Cerebellar cortex (tissue), 1 donor: ENCODE results near the gene GMDS.
A peak's percentile ranks its signal among the peaks of the same experiment; 100 is the strongest.

ENCODE experiments used
- DNase-seq: peaks from one replicate; pipeline ENCODE4 v3.0.0-alpha.2; 2015; ENCODE audit warnings: low spot score

The GMDS gene

DNA sequence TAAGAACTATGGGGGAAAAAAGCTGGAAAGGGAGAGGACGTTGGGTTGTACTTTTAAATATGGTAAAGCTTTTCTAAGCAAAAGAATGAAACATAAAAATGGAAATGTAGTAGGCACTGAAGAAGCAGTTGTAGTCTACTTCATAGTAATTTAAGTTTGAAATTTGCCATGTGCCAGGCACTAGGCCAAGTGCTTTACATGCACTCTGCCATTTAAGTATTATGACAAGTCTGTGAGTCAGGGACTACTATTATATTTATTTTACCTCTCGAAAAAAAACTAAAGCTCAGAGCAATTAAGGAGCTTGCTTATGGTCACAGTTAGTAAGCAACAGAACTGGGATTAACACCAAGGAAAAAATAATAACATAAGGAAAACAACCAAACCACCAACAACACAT, 257.8 kb downstream of the GMDS start:
- no peak for DNase-seq

DNA sequence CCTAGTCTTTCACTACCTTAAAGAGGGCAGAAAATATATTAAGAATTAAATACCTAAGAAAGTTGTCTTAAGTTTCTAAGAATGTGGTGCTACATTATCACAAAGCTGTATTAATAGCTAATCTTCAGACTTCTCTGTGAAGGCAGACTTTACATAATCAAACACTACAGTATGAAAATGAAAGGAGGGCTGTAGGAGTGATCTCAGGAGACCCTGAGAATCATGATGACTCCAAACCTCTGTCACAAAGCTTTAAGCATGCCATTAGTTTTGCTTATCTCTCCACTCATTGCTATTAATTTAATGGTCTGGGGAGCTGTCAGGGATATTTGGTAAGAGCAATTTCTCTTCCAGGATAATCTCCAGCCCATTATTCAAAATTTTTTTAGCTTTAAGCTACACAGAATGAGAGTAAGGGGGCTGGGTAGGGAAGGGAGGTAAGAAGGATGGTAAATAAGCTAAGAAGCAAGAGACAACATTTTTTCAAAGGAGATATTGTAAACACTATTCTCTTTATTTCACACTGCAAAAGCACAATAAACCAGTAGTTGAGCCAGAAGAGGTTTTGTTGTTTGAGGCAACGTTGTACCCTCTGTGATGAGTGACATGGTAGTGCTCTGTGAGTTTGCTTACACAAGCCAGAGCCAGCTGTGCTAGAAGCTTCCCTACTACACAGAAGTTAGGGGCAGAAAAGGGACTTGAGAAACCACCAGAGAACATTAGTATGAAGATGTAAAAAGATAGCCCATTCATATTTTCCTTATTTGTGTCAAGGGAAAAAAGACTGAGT, 258.8 kb downstream of the GMDS start:
- no peak for DNase-seq

DNA sequence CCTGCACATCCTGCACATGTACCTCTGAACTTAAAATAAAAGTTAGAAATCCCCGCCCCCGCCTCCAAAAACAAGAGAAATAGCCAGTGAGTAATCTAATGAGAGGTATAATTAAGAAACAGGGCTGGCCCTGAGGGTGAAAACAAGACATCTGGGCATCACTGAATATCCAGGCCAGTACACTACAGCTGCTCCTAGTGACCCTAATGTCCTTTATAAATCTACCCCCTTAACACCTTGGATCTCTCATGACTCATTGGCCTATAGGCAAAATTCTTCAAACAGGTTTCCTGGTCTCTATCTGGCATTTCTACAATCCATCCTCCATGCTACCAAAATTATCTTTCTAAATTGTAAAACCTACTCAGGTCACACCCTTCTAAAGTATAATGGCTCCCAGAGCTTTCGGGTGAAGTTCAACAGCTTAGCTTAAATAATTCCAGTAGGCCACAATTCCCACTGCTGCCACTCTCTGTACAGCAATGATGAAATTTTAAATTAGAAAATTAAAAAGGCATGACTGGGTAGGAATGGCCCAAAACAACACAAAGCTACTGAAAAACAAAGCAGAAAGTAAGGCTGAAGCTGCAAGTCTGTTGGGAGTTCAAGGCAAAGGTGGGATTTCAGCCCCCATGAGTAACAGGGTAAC, 260.9 kb downstream of the GMDS start:
- DNase-seq = no peak

DNA sequence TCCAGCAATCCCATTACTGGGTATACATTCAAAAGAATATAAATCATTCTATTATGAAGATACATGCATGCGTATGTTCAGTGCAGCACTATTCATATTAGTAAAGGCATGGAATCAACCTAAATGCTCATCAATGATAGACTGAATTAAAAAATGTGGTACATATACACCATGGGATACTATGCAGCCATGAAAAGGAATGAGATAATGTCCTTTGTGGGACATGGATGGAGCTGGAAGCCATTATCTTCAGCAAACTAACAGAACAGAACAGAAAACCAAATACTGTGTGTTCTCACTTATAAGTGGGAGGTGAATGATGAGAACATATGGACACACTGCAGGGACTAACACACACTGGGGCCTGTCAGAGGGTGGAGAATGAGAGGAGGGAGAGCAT, 261.6 kb downstream of the GMDS start:
- DNase-seq = no peak

DNA sequence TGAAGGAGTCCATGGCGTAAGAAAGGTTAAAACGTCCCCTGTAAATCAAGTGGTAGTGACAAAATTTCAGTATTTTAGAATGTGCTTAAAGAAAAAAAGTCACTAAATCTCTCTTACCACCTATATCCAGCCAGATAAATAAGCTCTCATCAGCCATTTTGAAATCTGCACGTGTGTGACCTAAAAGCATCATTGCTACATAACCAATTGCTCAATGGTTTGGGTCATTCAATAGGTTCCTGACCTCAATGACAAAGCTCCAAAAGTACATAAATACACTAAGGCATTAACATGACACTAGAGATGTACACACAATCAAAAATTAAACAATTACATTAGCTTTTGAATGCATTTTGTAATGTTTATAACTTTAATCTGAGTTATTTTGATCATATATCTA, 272.4 kb downstream of the GMDS start:
- DNase-seq = no peak

DNA sequence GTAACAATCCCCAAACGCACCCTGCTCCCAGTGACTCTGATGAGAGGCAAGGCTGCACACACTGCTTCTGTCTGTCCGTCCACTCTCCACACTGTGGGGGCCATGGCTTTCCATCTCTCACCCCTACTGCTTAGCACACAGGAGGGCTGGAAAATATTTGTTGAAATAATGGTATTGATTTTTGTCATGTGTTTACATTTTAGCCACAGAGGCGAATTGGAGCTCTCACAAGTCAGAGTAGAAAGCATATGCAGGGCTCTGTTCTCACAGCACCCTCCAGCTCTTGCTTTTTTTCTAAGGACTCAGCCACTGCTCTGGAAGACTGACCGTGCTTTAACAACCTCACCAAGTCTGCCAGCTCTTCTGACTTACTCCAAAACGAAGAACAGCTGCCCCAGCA, 273.8 kb downstream of the GMDS start:
- no peak for DNase-seq

DNA sequence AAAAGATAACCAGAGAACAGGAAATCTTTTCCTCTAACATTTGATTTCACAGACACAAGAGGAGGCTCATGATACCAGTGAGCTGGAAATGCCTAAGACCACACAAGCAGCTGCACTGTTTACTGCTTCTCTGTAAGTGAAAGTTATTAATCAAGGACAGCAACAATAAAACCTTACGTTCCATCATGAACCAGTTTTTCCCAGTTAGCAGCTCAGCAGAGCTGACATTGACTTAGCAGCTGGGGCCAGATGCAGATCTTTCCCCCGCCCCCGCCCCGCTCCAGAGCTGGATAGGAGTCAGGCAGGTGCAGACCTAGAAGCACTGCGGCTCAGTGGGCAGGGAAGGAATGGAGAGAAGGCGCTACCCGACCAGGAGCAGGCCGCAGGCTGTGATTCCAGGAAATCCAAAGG, 275.2 kb downstream of the GMDS start:
- no peak for DNase-seq

DNA sequence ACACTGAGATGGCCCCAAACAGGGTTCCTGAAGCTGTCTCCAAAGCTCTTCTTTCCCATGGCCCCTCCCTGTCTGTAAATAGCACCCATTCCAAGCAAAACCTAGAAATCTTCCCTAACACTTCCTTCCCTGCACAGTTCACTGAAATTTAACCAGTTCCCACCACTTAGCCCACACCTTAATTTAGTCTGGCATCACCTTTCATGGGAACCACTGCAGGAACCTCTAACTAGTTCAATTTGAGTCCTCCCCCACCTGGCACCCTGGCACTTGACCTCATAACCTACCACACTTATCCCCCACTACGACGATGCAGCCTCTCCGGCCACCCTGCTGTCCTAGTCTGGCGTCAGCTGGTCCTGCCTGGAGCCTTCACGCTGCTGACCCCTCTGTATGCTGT, 278.7 kb downstream of the GMDS start:
- DNase-seq = no peak

DNA sequence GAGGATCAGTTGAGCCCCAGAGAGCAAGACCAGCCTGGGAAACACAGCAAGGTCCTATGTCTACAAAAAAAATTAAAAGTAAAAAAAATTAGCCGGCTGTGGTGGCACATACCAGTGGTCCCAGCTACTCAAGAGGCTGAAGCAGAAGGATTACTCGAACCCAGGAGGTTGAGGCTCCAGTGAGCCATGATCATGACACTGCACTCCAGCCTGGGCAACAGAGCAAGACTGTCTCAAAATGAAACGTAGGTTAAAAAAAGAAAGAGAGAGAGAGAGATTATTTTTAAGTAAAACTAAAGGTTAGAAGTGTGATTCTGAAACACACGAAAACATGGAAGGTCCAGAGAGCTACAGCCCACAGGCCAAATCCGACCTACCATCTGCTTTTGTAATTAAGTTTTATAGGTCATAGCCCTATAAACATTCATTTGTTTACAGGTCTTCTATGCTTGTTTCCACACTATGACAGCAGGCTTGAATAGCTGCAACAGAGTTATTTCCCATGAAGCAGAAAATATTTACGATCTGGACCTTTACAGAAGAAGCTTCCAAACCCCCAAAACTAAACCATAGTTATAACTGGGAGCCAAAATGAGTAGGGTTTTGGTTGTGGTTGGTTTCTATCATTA, 279.7 kb downstream of the GMDS start:
- no peak for DNase-seq

DNA sequence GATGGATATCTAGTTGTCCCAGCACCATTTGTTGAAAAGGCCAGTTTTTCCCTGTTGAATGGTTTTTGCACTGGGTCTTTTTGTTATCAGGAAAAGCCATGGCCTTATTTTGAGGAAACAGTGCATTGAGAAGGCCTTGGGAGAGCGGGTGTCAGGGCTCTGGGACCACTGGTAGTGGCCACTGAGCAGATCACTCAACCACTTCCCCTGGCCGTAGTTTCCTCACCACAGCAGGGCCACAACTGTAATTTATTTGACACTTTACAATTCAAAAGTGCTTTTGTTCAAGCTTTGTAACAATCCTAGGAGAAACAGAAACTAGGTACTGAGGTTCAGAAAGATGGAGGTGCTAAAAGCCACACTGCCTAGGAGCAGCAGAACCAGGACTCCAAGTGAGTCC, 281.8 kb downstream of the GMDS start:
- DNase-seq = no peak

DNA sequence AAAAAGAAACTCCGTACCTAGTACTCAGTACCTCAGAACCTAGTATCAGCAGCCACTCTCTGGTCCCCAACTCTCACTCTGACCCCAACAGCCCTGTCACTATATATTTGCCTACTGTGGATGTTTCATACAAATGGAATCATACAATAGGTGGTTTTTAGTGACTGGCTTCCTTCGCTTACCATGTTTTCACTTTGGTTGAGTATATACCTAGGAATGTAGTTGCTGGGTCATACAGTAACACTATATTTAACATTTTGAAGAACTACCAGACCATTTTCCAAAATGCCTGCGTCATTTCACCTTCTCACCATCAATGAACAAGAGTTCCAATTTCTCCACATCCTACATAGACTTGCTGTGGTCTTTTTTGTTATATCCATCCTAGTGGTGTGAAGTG, 283.2 kb downstream of the GMDS start:
- DNase-seq = no peak

DNA sequence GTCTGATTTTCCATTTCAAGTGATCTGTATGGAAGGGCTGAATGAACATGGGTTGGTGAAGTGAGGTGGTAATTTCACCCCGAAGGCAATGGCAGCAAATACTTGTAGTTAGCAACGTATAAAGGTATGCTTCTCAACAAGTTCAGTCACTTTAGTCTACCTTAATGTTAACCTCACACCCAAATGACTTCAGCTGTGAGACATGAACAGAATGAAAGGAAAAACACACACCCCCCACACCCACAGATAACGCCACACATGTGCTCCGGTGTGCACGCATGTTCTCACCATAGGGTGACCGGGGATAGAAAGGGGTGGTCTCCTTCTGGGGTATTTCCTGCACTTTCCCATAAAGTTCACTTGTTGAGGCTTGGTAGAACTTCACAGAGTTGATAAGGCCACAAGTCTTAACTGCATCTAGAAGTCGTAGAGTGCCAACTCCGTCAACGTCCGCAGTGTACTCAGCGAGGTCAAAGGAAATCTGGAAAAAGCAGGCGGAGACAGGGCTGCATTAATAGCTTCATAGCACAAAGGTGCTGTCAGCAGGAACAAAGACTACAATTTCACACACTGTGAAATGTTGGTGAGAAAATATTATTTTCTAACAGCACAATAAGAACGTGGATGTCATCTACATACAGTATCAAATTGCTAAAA, 284.8 kb downstream of the GMDS start:
- no peak for DNase-seq

DNA sequence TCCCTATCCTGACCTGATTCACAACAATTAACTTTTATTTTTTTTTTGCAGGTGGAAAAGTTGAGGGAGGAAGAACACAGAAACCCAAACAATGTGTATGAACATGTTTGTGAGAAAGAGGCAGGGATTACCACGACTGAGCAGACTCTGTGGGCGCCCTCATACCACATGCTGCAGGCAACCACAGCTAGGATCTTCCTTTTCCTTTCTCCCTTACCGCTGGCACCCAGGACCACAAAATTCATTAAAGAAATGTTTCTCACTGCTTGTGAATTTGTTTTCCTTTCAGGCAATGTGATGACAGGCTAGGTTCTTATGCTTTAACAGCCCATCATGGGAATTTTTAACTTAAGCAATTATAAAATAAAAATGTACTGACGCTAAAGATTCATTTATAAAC, 287.1 kb downstream of the GMDS start:
- DNase-seq = no peak

DNA sequence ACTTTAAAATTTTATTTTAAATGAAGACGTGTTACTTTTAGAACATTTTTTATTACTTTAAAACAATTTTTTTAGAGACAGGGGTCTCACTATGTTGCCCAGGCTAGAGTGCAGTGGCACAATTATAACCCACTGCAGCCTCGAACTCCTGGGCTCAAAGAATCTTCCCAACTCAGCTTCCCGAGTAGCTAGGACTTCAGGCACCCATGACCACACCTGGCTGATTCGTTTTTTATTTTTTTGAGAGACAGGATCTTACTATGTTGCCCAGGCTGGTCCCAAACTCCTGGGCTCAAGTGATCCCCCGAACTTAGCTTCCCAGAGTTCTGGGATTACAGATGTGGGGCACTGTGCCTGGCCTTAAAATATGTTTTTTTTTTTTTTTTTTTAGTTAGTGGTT, 287.7 kb downstream of the GMDS start:
- no peak for DNase-seq

DNA sequence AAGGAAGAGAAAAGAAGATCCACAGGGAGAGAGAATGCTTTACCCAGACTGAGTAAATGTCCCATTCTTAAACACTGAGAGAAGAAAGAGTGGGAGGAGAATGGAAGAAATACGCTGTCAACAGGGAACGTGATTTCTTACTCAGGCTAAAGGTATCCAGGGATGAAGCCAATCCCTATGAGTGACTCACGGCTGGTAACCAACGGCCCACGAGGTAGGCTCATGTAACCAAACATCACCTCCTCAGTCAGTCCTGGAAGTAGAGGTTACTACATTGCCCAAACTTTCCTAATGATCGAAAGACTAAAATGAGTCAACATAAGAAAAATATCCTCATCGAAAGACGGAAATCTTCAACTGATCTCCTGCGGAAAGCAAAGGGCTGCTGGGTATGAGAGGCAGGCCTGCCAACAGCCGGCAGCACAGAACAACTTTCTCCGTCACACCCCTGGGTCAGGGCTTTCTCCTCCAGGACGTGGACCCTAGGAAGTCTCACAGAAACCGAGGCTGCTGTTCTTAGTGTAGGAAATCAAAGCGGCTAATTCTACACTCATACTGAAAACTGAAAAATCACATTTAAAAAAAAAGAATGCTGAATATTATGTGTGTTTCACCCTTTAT, 292.6 kb downstream of the GMDS start:
- no peak for DNase-seq

DNA sequence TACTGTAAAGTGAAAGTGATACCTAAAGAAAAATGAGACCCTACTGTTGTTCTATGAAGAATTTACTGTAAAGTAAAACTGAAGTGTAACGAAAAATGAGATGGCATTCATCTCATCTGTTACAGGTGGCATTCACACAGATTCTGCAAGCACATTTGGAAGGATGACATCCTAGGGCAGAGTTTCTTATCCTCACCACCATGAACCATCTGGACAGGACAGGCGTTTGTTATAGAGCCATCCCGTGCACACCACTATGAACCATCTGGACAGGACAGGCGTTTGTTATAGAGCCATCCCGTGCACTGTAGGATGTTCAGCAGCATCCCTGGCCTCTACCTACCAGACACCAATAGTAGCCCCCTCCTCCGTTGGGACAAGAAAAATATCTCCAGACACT, 294.8 kb downstream of the GMDS start:
- DNase-seq = peak; percentile 70

DNA sequence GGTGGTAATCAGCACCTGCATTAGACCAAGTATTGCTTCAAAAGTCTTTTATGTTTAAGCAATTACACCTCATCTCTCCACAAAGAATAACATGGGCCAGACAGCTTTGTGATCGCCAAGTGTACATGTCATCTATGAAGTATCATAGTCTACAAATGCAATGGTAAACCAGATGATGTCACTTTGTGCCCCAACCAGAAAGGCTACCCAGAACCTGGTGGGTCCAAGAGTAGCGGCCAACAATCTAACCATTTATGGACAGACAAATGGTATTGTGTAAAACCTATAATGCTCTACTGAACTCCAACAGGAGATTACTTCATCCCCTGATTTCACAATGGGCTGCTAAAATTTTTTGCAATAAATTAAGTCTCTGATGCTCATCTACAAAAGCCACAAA, 295.9 kb downstream of the GMDS start:
- no peak for DNase-seq

DNA sequence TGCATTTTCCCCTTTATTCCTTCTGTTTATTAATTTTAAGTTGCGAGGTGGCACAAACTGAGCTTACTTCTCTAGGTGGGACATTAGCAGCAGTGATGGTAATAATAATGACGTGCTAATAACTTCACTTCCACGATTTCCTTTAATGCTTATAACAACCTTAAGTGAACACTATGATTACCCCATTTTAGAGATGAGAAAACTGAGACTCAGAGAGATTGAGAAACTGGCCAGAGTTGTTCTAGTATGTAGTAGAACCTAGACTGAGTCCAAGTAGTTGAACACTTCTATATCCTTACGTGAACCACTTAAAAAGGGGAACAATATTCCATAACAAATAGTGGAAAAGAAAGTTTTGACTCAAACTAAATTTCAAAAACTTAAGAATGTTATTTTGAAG, 297.5 kb downstream of the GMDS start:
- no peak for DNase-seq

DNA sequence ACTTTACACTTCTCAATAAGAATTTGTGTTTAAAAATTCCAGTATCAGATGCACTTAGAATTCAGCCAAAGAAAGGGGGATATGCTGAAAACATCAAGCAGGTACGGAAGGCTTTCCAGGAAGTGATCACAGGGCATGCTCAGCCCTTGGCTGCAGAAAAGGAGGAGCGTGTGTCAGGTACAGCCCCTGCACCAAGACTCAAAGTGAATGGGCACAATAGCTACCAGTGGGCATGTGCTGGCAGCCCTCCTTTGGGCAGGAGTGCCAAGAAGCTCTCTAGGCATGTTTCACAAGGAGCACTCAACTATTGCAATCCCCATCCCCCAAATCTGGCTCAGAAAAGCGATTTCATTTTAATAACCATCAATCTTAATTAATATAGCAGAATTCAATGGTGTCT, 298.8 kb downstream of the GMDS start:
- DNase-seq = no peak

DNA sequence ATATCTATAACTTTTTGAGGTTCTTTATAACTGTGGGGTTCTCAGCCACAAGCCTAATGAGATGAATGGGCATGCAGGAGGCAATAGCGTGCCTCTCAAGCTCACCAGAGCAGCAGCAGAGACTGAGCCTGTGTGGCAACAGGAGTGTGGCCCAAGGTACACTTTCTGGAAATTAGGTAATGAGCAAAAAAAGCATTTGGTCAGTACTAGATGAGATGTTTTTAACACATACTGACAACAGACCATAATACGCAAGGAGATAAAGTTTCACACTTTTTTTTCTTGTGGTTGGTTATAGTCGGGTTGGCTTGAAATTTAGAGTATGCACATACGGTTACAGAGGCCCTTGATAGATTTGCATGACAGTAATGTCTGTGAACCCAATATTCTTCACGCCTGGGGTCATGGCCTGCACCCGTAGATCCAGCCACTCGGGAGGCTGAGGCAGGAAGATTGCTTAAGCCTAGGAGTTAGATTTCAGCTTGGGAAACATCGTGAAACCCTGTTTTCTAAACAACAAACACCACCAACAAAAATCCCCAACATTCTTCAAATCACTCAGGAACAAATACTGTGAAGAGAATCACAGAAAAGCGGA, 300.1 kb downstream of the GMDS start:
- DNase-seq = no peak

DNA sequence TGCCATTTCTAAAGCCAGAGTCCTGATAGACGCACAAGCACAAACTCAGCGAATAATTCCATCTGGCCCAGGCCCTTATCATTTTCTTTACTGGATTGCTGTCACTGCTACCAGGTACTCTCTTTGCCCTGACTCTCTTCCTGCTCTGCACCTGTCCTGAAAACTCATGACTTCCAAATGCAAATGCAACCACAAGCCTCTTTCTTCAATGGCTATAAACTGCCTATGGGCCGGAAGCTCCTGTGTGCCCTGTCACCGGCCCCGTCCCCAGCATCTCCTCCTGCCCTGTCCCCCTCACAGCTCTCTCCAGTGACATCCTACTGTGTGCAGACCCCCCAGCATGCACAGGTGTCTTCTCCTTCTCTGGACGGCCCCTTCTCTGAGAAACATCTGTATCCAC, 302.6 kb downstream of the GMDS start:
- DNase-seq = no peak

DNA sequence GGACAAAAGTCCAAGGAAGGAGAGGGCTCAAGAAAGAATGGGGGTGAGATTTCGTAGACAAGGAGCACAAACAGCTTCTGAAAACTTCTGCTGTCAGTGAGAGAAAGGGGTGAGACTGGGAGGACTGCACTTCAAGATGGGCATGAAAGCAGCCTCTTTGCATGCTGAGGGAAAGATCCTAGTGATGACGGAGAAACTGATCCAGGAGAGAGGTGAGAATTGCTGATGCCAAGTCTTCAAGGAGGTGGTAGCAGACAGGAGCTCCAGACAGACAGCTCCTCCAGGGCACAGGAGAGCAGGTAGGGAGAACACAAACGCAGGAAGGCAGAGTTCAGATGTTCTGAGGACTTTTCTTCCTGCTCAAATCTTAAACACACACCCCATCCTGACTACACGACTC, 303.9 kb downstream of the GMDS start:
- DNase-seq = no peak
